ENCODE data around the gene ZG16. TPM values are rescaled to one million over a fixed set of nuclear protein-coding genes. Genes with fewer than 3 reads are reported as not detected.
"Not testable (repeated sequence)": the region's sequence is repeated elsewhere in the genome, so short reads cannot be mapped to it uniquely, and the experiment has no call there.

The ZG16 gene
- total RNA-seq, 1 experiment from 2014 or later = not detected

DNA sequence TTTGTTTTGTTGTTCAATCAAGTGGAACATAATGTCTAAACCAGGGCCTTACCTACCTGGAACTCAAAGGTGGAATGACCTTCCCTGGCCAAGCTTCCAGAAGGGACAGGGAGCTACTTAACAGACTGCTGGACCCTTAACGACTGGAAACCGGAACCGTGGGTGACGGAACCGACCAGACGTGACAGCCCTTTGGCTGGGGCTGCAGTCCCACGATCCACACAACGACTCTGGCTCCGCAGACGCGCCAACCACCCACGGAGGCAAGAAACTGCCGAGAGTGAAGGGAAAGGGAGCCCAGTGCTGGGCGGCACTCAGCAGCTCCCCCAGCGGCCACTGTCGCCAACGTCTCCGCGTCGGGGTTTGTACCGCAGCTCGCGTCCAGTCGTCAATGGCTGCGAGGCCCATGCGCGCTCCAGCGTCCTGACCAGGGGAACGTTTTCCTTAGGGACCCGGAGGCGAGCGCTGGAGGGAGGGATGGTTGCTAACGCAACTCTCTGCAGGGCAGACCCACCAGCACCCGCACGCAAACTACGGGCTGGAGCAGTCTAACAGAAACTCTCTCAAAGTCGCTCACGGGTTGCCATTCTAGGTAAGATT lies 6.9 kb downstream of the ZG16 start:
- DNase-seq (ENCODE audit: low read depth) = no peak

- DNase-seq (ENCODE audit: low read depth) = not testable (repeated sequence)
These were observed 9.1 kb downstream of the ZG16 start for GRCh38 chr16:29787155-29787554.

- no peak for DNase-seq (ENCODE audit: low read depth)
These were observed 11.7 kb downstream of the ZG16 start for GRCh38 chr16:29789775-29790182.

DNA sequence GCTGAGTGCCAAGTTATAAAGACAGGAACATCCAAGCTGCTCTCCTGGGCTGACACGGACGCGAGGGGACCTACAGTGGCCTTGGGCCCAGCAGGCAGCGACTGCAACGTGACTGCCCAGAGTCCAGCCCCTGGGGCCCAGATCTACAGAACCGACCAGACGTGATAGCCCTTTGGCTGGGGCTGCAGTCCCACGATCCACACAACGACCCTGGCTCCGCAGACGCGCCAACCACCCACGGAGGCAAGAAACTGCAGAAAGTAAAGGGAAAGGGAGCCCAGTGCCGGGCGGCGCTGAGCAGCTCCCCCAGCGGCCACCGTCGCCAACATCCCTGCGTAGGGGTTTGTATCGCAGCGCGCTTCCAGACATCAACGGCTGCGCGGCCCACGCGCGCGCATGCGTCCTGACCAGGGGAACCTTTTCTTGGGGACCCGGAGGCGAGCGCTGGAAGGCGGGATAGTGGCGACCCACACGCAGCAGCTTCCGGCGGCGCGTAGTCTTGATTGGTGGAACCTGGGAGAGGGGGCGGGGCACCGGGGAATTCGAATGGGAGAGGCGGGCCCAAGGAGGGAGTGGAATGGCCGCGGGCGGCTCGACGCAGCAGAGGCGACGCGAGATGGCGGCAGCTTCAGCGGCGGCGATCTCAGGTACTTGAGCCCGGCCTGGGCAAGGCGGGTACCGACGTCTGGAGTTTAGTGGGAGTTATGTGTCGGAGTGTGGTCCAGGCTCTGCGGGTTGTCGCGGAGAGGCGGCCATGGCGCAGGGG lies 12.3 kb downstream of the ZG16 start, which contains the start of gene KIF22:
TSS of gene KIF22 (plus strand) at position 569 of the 766 bp plus-strand sequence. CDS start at position 578, 9 bp downstream.
- peak; percentile 98 for DNase-seq (ENCODE audit: low read depth)

GRCh38 chr16:29790949-29791844 lies 13.1 kb downstream of the ZG16 start:
- DNase-seq (ENCODE audit: low read depth) = no peak

GRCh38 chr16:29791845-29792807 lies 14.1 kb downstream of the ZG16 start:
- DNase-seq (ENCODE audit: low read depth) = no peak

DNA sequence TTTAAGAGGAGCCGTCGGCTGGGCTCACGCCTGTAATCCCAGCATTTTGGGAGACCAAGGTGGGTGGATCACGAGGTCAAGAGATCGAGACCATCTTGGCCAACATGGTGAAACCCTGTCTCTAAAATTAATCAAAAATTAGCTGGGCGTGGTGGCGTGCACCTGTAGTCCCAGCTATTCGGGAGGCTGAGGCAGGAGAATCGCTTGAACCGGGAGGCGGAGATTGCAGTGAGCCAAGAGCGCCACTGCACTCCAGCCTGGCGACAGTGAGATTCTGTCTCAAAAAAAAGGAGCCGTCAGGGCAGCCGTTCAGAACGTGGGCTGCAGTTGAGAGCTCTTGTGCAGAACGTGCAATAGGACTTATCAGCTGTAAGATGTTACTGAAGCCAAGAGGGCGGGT lies 15.1 kb downstream of the ZG16 start:
- DNase-seq (ENCODE audit: low read depth) = not testable (repeated sequence)

GRCh38 chr16:29794231-29794710 lies 16.2 kb downstream of the ZG16 start:
- DNase-seq (ENCODE audit: low read depth) = no peak

DNA sequence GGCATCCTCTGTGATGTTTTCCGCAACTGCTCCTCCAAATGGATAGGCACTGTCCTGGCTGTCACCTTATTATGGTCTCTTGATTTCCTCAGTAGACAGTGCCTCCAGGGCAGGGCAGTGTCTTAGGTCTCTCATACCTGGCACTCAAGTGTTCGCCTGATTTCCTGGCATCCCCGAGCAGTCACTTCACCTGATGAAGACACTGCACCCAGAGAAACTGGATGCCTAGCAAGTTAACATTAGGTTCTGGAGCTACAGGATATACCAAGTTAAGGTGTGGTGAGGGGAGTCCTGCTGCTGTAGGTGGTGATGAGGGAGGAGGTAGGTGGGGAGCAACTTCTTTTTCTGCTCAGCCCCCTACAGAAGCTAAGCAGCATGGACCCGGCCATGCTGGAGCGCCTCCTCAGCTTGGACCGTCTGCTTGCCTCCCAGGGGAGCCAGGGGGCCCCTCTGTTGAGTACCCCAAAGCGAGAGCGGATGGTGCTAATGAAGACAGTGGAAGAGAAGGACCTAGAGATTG lies 24.4 kb downstream of the ZG16 start:
- DNase-seq (ENCODE audit: low read depth) = no peak

- no peak for DNase-seq (ENCODE audit: low read depth)
These were observed 26.0 kb downstream of the ZG16 start for GRCh38 chr16:29804020-29804419.

DNA sequence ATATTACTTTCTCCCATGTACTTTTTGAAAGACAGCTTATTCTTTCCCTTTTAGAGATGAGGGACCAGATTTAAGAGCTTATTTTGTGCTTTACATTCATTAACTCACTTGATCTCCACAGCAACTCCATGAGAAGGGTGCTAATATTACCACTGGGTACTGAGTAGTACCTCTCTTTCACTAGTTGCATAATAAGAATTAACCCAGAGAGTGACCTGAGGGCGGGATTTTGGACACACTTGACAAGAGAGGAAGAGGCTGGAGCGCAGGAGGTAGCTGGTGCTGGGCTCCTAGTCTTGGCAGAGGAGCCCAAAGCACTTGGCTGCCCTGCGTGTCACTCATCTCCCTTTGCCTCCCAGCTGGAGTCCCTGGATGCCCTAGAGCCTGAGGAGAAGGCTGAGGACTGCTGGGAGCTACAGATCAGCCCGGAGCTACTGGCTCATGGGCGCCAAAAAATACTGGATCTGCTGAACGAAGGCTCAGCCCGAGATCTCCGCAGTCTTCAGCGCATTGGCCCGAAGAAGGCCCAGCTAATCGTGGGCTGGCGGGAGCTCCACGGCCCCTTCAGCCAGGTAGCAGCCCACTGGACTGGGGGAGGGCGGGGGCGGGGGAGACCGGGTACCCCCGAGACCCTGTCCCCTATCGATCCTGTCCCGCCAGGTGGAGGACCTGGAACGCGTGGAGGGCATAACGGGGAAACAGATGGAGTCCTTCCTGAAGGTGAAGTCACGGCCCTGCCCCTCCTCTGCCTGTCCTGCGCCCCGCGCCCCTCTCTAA lies 26.6 kb downstream of the ZG16 start:
- DNase-seq (ENCODE audit: low read depth) = no peak

DNA sequence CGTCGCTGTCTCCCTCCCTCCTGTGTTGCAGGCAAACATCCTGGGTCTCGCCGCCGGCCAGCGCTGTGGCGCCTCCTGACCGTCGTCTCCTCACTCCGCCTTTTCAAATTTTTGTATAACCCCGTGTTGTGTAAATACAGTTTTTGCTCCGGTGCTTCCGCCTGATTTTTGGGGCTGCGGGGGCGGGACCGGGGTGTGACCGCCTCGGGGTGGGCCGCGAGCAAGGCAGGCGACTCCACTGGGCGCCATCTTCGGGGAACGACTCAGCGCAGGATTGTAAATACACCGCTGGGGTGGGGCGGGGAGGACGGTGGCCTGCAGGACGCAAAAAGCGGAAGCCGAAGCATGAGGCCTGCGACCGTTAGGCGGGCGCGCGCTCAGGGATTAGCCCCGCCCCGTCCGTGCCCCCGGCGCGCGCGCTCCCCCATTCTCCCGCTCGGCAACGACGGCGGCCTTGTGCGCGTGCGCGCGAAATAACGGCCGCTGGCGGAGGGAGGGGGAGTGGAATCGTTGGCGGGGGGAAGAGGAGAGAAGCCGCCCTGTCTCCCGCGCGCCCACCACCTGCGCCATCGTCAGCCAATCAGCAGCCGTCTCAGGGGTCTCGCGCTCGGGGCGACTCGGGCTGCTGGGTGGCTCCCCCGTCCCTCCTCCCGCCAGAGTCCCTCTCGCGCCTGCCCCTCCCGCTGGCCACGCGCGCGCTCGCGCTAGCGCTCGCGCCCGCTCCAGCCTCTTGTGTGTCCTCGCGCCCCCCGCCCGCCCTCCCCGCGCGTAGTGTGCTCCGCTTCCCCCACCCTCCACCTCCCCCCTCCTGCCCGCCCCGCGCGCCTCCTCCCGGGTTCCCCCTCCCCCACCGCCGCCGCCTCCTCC lies 27.4 kb downstream of the ZG16 start:
- DNase-seq (ENCODE audit: low read depth) = peak; percentile 95

DNA sequence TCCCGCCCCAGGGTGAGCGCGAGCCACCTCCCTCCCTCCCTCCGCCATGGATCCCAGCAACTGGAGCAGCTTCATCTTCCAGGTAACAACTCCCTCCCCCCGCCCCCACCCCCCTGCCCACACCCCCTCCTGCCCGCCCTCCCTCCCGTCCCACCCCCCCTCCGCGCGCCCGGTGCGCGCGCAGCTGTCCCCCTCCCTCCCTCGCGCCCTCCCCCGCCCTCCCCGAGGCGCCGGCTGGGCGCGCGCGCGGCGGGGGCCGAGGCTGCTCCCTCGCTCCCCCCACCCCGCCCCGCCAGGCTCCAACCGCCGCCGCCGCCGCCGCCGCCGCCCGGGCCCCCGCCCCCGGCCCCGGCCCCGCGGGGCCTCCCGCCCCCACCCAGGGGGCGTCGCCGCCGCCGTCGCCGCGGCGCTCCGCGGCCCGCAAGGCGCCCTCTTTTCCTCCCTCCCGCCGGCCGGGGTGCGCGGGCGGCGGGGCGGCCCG lies 28.1 kb downstream of the ZG16 start, which contains the start of gene MAZ:
TSS of gene MAZ (plus strand) at position 431 of the 481 bp plus-strand sequence. CDS start 173 bp downstream, outside the sequence.
- no peak for DNase-seq (ENCODE audit: low read depth)

DNA sequence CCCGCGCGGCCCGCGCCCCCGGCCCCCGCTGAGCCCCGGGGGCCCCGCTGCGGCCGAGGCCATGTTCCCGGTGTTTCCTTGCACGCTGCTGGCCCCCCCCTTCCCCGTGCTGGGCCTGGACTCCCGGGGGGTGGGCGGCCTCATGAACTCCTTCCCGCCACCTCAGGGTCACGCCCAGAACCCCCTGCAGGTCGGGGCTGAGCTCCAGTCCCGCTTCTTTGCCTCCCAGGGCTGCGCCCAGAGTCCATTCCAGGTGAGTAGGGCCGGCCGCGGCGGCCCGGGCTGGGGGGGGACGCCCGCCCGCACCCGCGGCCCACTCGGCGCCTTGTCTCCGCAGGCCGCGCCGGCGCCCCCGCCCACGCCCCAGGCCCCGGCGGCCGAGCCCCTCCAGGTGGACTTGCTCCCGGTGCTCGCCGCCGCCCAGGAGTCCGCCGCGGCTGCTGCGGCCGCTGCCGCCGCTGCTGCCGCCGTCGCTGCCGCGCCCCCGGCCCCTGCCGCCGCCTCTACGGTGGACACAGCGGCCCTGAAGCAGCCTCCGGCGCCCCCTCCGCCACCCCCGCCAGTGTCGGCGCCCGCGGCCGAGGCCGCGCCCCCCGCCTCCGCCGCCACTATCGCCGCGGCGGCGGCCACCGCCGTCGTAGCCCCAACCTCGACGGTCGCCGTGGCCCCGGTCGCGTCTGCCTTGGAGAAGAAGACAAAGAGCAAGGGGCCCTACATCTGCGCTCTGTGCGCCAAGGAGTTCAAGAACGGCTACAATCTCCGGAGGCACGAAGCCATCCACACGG lies 28.8 kb downstream of the ZG16 start:
- DNase-seq (ENCODE audit: low read depth) = peak; percentile 66

GRCh38 chr16:29807426-29808218 lies 29.6 kb downstream of the ZG16 start:
- peak; percentile 90 for DNase-seq (ENCODE audit: low read depth)

GRCh38 chr16:29808219-29808900 lies 30.3 kb downstream of the ZG16 start:
- no peak for DNase-seq (ENCODE audit: low read depth)

Measured in LHCN-M2 (cell line).